Measurements from ENCODE around the gene GNA15.

The GNA15 gene

DNA sequence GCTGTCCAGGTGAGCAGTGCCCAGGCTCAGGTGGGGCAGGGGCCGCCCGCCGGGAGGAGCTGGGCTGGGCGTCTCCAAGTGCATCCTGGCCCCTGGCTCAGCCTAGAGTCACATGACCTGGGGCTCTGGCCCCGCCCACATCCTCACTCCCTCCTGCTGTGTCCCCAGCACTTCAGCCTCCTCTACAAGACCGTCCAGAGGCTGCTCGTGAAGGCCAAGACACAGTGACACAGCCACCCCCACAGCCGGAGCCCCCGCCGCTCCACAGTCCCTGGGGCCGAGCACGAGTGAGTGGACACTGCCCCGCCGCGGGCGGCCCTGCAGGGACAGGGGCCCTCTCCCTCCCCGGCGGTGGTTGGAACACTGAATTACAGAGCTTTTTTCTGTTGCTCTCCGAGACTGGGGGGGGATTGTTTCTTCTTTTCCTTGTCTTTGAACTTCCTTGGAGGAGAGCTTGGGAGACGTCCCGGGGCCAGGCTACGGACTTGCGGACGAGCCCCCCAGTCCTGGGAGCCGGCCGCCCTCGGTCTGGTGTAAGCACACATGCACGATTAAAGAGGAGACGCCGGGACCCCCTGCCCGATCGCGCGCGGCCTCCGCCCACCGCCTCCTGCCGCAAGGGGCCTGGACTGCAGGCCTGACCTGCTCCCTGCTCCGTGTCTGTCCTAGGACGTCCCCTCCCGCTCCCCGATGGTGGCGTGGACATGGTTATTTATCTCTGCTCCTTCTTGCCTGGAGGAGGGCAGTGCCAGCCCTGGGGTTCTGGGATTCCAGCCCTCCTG is 71.8 kb downstream of the GNA15 start:
- in situ Hi-C loops (cut with MboI; ENCODE audit: low sequenced_read_pairs), result no loop called here
- no peaks in the 10 kb centered on the region for H3K4me1 ChIP-seq
- no peaks in the 10 kb centered on the region for H3K9me3 ChIP-seq
- H3K4me3 ChIP-seq, result no peak overlapping the region
- no peak for DNase-seq (ENCODE audit: low spot score in 2 of 2)
- H3K27me3 ChIP-seq (ENCODE audit: low read depth), result no peaks in the 10 kb centered on the region
- peaks cover 40% of the 10 kb centered on the region for H3K36me3 ChIP-seq (replicated peaks)

DNA sequence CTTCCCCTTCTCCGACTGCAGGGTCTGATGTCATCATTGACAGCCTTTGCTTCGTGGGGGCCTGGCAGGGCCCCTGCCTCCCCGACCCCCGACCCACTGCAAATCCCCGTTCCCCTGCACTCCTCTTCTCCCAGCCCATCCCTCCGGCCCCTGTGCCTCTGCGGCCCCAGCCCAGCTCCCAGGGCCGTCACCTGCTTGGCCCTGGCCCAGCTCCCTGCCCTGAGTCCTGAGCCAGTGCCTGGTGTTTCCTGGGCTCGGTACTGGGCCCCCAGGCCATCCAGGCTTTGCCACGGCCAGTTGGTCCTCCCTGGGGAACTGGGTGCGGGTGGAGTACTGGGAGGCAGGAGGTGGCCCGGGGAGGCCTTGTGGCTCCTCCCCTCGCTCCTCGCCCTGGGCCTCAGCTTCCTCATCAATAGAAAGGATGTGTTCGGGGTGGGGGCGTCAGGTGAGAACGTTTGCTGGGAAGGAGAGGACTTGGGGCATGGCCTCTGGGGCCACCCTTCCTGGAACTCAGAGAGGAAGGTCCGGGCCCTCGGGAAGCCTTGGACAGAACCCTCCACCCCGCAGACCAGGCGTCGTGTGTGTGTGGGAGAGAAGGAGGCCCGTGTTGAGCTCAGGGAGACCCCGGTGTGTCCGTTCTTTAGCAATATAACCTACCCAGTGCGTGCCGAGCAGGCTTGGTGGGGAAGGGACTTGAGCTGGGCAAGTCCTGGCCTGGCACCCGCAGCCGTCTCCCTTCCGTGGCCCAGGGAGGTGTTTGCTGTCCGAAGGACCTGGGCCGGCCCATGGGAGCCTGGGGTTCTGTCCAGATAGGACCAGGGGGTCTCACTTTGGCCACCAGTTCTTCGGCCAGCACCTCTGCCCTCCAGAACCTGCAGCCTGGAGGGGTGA is 72.7 kb downstream of the GNA15 start:
- DNase-seq (ENCODE audit: low spot score in 2 of 2), result no peak
- Histone ChIP-seq H3K36me3 (replicated peaks) (peaks cover 35% of the 10 kb centered on the region), H3K4me1 (no peaks in the 10 kb centered on the region), H3K4me3 (no peak overlapping the region), H3K27me3 (ENCODE audit: low read depth) (no peaks in the 10 kb centered on the region), H3K9me3 (no peaks in the 10 kb centered on the region)
- in situ Hi-C loops (cut with MboI; ENCODE audit: low sequenced_read_pairs), result no loop called here

DNA sequence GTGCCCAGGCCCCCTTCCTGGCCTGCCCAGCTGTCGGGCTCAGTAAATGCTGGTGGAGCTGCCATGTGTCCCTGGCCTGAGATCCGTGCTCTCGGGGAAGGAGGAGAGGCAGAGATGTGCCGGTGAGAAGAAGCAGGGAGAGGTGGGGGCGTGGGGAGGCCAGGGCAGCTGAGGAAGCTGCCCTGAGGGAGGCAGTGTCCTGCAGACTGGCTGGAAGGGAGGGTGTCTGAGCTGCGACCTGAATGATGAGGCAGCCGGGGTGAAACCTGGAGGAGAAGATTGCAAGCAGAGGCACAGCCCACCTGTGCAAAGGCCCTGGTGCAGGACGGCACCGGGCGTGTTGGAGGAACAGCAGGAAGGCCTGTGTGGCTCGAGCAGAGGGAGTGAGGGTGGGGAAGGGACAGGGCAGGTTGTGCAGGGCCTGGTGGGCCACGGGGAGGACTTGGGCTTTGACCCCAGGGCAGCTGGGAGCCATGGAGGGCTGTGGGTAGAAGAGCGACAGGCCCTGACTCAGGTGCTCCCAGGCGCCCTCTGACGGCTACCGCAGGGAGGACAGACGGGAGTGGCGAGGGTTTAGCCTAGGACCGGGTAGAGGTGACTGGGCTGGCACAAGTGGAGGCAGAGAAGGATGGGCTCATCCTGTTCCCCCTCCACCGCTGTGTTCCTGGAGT is 74.6 kb downstream of the GNA15 start:
- H3K4me3 ChIP-seq, result no peak overlapping the region
- in situ Hi-C loops (cut with MboI; ENCODE audit: low sequenced_read_pairs), result no loop called here
- peak; percentile 54 to 79 for DNase-seq (ENCODE audit: low spot score in 2 of 2)
- H3K4me1 ChIP-seq, result no peaks in the 10 kb centered on the region
- no peaks in the 10 kb centered on the region for H3K27me3 ChIP-seq (ENCODE audit: low read depth)
- no peaks in the 10 kb centered on the region for H3K9me3 ChIP-seq
- peaks cover 20% of the 10 kb centered on the region for H3K36me3 ChIP-seq (replicated peaks)

DNA sequence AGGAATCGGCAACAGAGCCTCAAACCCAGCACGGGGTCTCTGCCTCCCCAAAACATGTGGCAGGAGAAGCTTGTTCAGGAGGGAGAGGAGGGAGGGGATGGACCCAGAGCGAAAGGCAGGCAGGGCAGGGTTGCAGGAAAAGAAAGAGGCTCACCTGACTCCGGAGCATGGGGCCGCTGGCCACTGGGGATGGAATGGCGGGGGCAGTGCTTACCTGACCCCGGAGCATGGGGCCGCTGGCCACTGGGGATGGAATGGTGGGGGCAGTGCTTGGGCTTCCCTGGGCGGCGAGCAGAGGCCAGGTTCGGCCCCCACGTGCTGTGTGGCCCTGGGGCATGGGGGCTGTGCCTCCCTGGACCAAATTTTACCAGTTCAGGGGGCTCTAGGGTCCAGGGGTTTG is 75.4 kb downstream of the GNA15 start:
- no peak for DNase-seq (ENCODE audit: low spot score in 2 of 2)
- Histone ChIP-seq H3K4me3 (no peak overlapping the region), H3K9me3 (no peaks in the 10 kb centered on the region), H3K4me1 (no peaks in the 10 kb centered on the region), H3K36me3 (replicated peaks) (peaks cover 19% of the 10 kb centered on the region), H3K27me3 (ENCODE audit: low read depth) (no peaks in the 10 kb centered on the region)
- in situ Hi-C loops (cut with MboI; ENCODE audit: low sequenced_read_pairs), result no loop called here

DNA sequence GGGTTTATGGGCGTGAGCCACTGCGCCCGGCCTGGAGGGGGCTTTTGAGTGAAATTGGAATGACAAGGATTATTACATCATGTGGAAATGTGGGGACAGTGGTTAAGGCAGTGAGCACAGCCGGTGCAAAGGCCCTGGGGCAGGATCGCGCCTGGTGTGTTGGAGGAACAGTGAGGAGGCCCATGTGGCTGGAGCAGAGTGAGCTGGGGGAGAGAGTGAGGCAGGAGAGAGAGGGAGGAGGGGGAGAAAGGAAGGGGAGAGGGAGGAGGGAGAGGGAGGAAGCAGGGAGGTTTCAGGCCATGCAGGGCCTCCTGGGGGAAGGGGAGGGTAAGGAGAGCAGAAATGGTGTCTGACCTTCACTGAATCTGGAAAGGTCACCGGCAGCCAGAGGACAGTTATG is 77.3 kb downstream of the GNA15 start:
- no peaks in the 10 kb centered on the region for H3K27me3 ChIP-seq (ENCODE audit: low read depth)
- no peak for DNase-seq (ENCODE audit: low spot score in 2 of 2)
- no peaks in the 10 kb centered on the region; the same call in 1 of the 2 replicates for H3K36me3 ChIP-seq (replicated peaks)
- no peaks in the 10 kb centered on the region for H3K4me1 ChIP-seq
- no peaks in the 10 kb centered on the region for H3K9me3 ChIP-seq
- H3K4me3 ChIP-seq, result no peak overlapping the region
- in situ Hi-C loops (cut with MboI; ENCODE audit: low sequenced_read_pairs), result no loop called here

Measured in HAP-1 (cell line).